ENCODE data around the gene LOXHD1.

LOXHD1 gene

GRCh38 chr18:46596119-46596518, 60.9 kb downstream of the LOXHD1 start:
- Histone ChIP-seq H2BK12ac (ENCODE audit: low read length in 2 of 2) (no peak overlapping the region), H3K18ac (ENCODE audit: low read depth in 1 of 2, low read length in 2 of 2) (no peak overlapping the region), H2BK5ac (ENCODE audit: low read depth, low read length, poor library complexity, severe bottlenecking) (no peak overlapping the region), H3K4me1 (ENCODE audit: control insufficient read depth, insufficient read depth, low read depth, low read length) (no peaks in the 10 kb centered on the region), H2BK15ac (ENCODE audit: low read depth, poor library complexity, severe bottlenecking) (no peak overlapping the region), H3K9me3 (ENCODE audit: control insufficient read depth, low read length) (no peaks in the 10 kb centered on the region), H2AFZ (ENCODE audit: low read depth, low read length) (no peak overlapping the region), H3K4ac (ENCODE audit: low read depth in 1 of 2, low read length in 2 of 2) (no peak overlapping the region), H3K27ac (ENCODE audit: low read length, poor library complexity, severe bottlenecking) (no peak overlapping the region), H3K4me3 (ENCODE audit: insufficient read depth in 1 of 2, low read depth in 1 of 2, low read length in 2 of 2) (no peak overlapping the region), H2BK120ac (ENCODE audit: low read depth, low read length) (no peak overlapping the region), H3K79me1 (replicated peaks; ENCODE audit: low read length, poor library complexity, severe bottlenecking) (no peaks in the 10 kb centered on the region), H3K4me2 (ENCODE audit: low read length, poor library complexity, severe bottlenecking) (no peak overlapping the region), H3K23ac (ENCODE audit: low read length in 2 of 2) (no peak overlapping the region), H4K8ac (ENCODE audit: low read length) (no peak overlapping the region), H4K91ac (ENCODE audit: low read length) (no peak overlapping the region), H2AK5ac (ENCODE audit: low read length, severe bottlenecking) (no peak overlapping the region), H3K14ac (ENCODE audit: low read length in 2 of 2) (no peak overlapping the region), H3K27me3 (ENCODE audit: control insufficient read depth in 1 of 2, insufficient read depth in 1 of 2, low read length in 2 of 2) (peaks cover 0 to 8% of the 10 kb centered on the region in 2 experiments), H3K9ac (ENCODE audit: low read length) (no peak overlapping the region), H3K36me3 (ENCODE audit: control insufficient read depth in 1 of 2, insufficient read depth in 2 of 2, low read depth in 1 of 2, low read length in 2 of 2) (no peaks in the 10 kb centered on the region)
- no peak for DNase-seq

- no peak overlapping the region for H3K23ac ChIP-seq (ENCODE audit: low read length in 2 of 2)
- H2AK5ac ChIP-seq (ENCODE audit: low read length, severe bottlenecking), result no peak overlapping the region
- no peak overlapping the region for H3K27ac ChIP-seq (ENCODE audit: low read length, poor library complexity, severe bottlenecking)
- no peak overlapping the region for H3K14ac ChIP-seq (ENCODE audit: low read length in 2 of 2)
- no peak overlapping the region for H4K8ac ChIP-seq (ENCODE audit: low read length)
- no peak overlapping the region for H3K9ac ChIP-seq (ENCODE audit: low read length)
- no peak overlapping the region for H3K18ac ChIP-seq (ENCODE audit: low read depth in 1 of 2, low read length in 2 of 2)
- no peak overlapping the region for H2BK120ac ChIP-seq (ENCODE audit: low read depth, low read length)
- H2BK5ac ChIP-seq (ENCODE audit: low read depth, low read length, poor library complexity, severe bottlenecking), result no peak overlapping the region
- H3K4ac ChIP-seq (ENCODE audit: low read depth in 1 of 2, low read length in 2 of 2), result no peak overlapping the region
- H2BK15ac ChIP-seq (ENCODE audit: low read depth, poor library complexity, severe bottlenecking), result no peak overlapping the region
- H3K4me2 ChIP-seq (ENCODE audit: low read length, poor library complexity, severe bottlenecking), result no peak overlapping the region
- H2BK12ac ChIP-seq (ENCODE audit: low read length in 2 of 2), result no peak overlapping the region
- peaks cover 0 to 13% of the 10 kb centered on the region in 2 experiments for H3K27me3 ChIP-seq (ENCODE audit: control insufficient read depth in 1 of 2, insufficient read depth in 1 of 2, low read length in 2 of 2)
- H3K9me3 ChIP-seq (ENCODE audit: control insufficient read depth, low read length), result no peaks in the 10 kb centered on the region
- H3K4me3 ChIP-seq (ENCODE audit: insufficient read depth in 1 of 2, low read depth in 1 of 2, low read length in 2 of 2), result no peak overlapping the region
- no peaks in the 10 kb centered on the region for H3K79me1 ChIP-seq (replicated peaks; ENCODE audit: low read length, poor library complexity, severe bottlenecking)
- DNase-seq, result no peak
- H3K4me1 ChIP-seq (ENCODE audit: control insufficient read depth, insufficient read depth, low read depth, low read length), result no peaks in the 10 kb centered on the region
- H2AFZ ChIP-seq (ENCODE audit: low read depth, low read length), result no peak overlapping the region
- WGBS, result 81% methylated on average over 6 of the region's 7 CpGs
- no peak overlapping the region for H4K91ac ChIP-seq (ENCODE audit: low read length)
- H3K36me3 ChIP-seq (ENCODE audit: control insufficient read depth in 1 of 2, insufficient read depth in 2 of 2, low read depth in 1 of 2, low read length in 2 of 2), result no peaks in the 10 kb centered on the region
Measured at GRCh38 chr18:46591783-46592391, 65.1 kb downstream of the LOXHD1 start.

GRCh38 chr18:46590103-46590502, 66.9 kb downstream of the LOXHD1 start:
- 64% methylated on average over 7 of the region's 7 CpGs for WGBS
- Histone ChIP-seq H3K36me3 (ENCODE audit: control insufficient read depth in 1 of 2, insufficient read depth in 2 of 2, low read depth in 1 of 2, low read length in 2 of 2) (no peaks in the 10 kb centered on the region), H3K4ac (ENCODE audit: low read depth in 1 of 2, low read length in 2 of 2) (no peak overlapping the region), H2AK5ac (ENCODE audit: low read length, severe bottlenecking) (no peak overlapping the region), H3K4me1 (ENCODE audit: control insufficient read depth, insufficient read depth, low read depth, low read length) (no peaks in the 10 kb centered on the region), H2BK12ac (ENCODE audit: low read length in 2 of 2) (no peak overlapping the region), H2BK120ac (ENCODE audit: low read depth, low read length) (no peak overlapping the region), H4K8ac (ENCODE audit: low read length) (no peak overlapping the region), H3K9me3 (ENCODE audit: control insufficient read depth, low read length) (no peaks in the 10 kb centered on the region), H3K23ac (ENCODE audit: low read length in 2 of 2) (no peak overlapping the region), H4K91ac (ENCODE audit: low read length) (no peak overlapping the region), H2AFZ (ENCODE audit: low read depth, low read length) (no peak overlapping the region), H3K4me2 (ENCODE audit: low read length, poor library complexity, severe bottlenecking) (no peak overlapping the region), H3K79me1 (replicated peaks; ENCODE audit: low read length, poor library complexity, severe bottlenecking) (no peaks in the 10 kb centered on the region), H3K27ac (ENCODE audit: low read length, poor library complexity, severe bottlenecking) (no peak overlapping the region), H2BK15ac (ENCODE audit: low read depth, poor library complexity, severe bottlenecking) (no peak overlapping the region), H3K18ac (ENCODE audit: low read depth in 1 of 2, low read length in 2 of 2) (no peak overlapping the region), H3K27me3 (ENCODE audit: control insufficient read depth in 1 of 2, insufficient read depth in 1 of 2, low read length in 2 of 2) (peaks cover 0 to 13% of the 10 kb centered on the region in 2 experiments), H3K9ac (ENCODE audit: low read length) (no peak overlapping the region), H3K4me3 (ENCODE audit: insufficient read depth in 1 of 2, low read depth in 1 of 2, low read length in 2 of 2) (no peak overlapping the region), H3K14ac (ENCODE audit: low read length in 2 of 2) (no peak overlapping the region), H2BK5ac (ENCODE audit: low read depth, low read length, poor library complexity, severe bottlenecking) (no peak overlapping the region)
- DNase-seq, result no peak

GRCh38 chr18:46588971-46589660, 67.9 kb downstream of the LOXHD1 start:
- H2AFZ ChIP-seq (ENCODE audit: low read depth, low read length), result no peak overlapping the region
- H2BK5ac ChIP-seq (ENCODE audit: low read depth, low read length, poor library complexity, severe bottlenecking), result no peak overlapping the region
- H3K27me3 ChIP-seq (ENCODE audit: control insufficient read depth in 1 of 2, insufficient read depth in 1 of 2, low read length in 2 of 2), result peaks cover 0 to 13% of the 10 kb centered on the region in 2 experiments
- no peak overlapping the region for H3K27ac ChIP-seq (ENCODE audit: low read length, poor library complexity, severe bottlenecking)
- no peak overlapping the region for H2BK120ac ChIP-seq (ENCODE audit: low read depth, low read length)
- H3K4ac ChIP-seq (ENCODE audit: low read depth in 1 of 2, low read length in 2 of 2), result no peak overlapping the region
- DNase-seq, result no peak
- H3K4me1 ChIP-seq (ENCODE audit: control insufficient read depth, insufficient read depth, low read depth, low read length), result no peaks in the 10 kb centered on the region
- no peaks in the 10 kb centered on the region for H3K79me1 ChIP-seq (replicated peaks; ENCODE audit: low read length, poor library complexity, severe bottlenecking)
- H2BK12ac ChIP-seq (ENCODE audit: low read length in 2 of 2), result no peak overlapping the region
- H2BK15ac ChIP-seq (ENCODE audit: low read depth, poor library complexity, severe bottlenecking), result no peak overlapping the region
- H3K9ac ChIP-seq (ENCODE audit: low read length), result no peak overlapping the region
- H3K18ac ChIP-seq (ENCODE audit: low read depth in 1 of 2, low read length in 2 of 2), result no peak overlapping the region
- WGBS, result 66% methylated on average over 8 of the region's 8 CpGs
- no peak overlapping the region for H2AK5ac ChIP-seq (ENCODE audit: low read length, severe bottlenecking)
- H3K4me3 ChIP-seq (ENCODE audit: insufficient read depth in 1 of 2, low read depth in 1 of 2, low read length in 2 of 2), result no peak overlapping the region
- no peaks in the 10 kb centered on the region for H3K36me3 ChIP-seq (ENCODE audit: control insufficient read depth in 1 of 2, insufficient read depth in 2 of 2, low read depth in 1 of 2, low read length in 2 of 2)
- H3K4me2 ChIP-seq (ENCODE audit: low read length, poor library complexity, severe bottlenecking), result no peak overlapping the region
- H4K91ac ChIP-seq (ENCODE audit: low read length), result no peak overlapping the region
- H3K14ac ChIP-seq (ENCODE audit: low read length in 2 of 2), result no peak overlapping the region
- no peak overlapping the region for H3K23ac ChIP-seq (ENCODE audit: low read length in 2 of 2)
- H3K9me3 ChIP-seq (ENCODE audit: control insufficient read depth, low read length), result no peaks in the 10 kb centered on the region
- no peak overlapping the region for H4K8ac ChIP-seq (ENCODE audit: low read length)

All from mesenchymal stem cell (in vitro differentiated cells and primary cell).